PC-9 (cell line): ENCODE data around the gene SLC37A2. TPM values are rescaled to one million over a fixed set of nuclear protein-coding genes. Genes with fewer than 3 reads are reported as not detected.

Experiments used
- BruUV-seq: library from RNA; stranded (reverse); fragments of 400-500 nt; replicated peaks from 2 replicates; lab custom pipeline; 2021; lab: Mats Ljungman, UMichigan
- CTCF ChIA-PET: fragments of 300-600 bp; sonication (Branson Sonifier 250); formaldehyde crosslinking; loops from one replicate; lab custom pipeline; 2022; ENCODE audit warnings: antibody characterized with exemption; lab: Charles Lee
- POLR2A ChIA-PET: fragments of 300-600 bp; sonication (Branson Sonifier 250); formaldehyde crosslinking; loops from one replicate; lab custom pipeline; 2022; ENCODE audit warnings: antibody characterized with exemption; ENCODE audit not compliant: unreplicated experiment; lab: Charles Lee
- DNase-seq, 2 experiments: peaks; one replicate each; pipeline versions ENCODE4 v3.0.0 to v3.0.0-alpha.2; 2015 to 2022; ENCODE audit warnings: mixed read lengths in 1 of 2
- H2AFZ ChIP-seq: fragments of 200-600 bp; sonication (generic); 2 replicates; pipeline ENCODE4 v1.8.1; 2017; ENCODE audit warnings: antibody characterized with exemption
- H3F3A ChIP-seq: fragments of 200-600 bp; sonication (generic); 2 replicates; pipeline ENCODE4 v1.8.1; 2017; ENCODE audit warnings: antibody characterized with exemption, mild to moderate bottlenecking, low read depth; ENCODE audit not compliant: insufficient read depth
- H3K27ac ChIP-seq: fragments of 200-600 bp; sonication (generic); 2 replicates; pipeline ENCODE4 v1.6.1; 2016; ENCODE audit warnings: mixed run types
- H3K27me3 ChIP-seq: fragments of 200-600 bp; sonication (generic); 2 replicates; pipeline ENCODE4 v1.6.1; 2016; ENCODE audit warnings: low read depth, mixed run types; ENCODE audit not compliant: insufficient read depth
- H3K36me3 ChIP-seq: fragments of 200-600 bp; sonication (generic); 2 replicates; pipeline ENCODE4 v1.6.1; 2016; ENCODE audit warnings: low read depth, mixed run types
- H3K4me1 ChIP-seq: fragments of 200-600 bp; sonication (generic); replicated peaks from 2 replicates; pipeline ENCODE4 v1.6.1; 2016; ENCODE audit warnings: mixed run types; ENCODE audit not compliant: insufficient read depth
- H3K4me2 ChIP-seq: fragments of 200-600 bp; sonication (generic); 2 replicates; pipeline ENCODE4 v1.6.1; 2017; ENCODE audit warnings: mixed run types
- H3K4me3 ChIP-seq: fragments of 200-600 bp; sonication (generic); 2 replicates; pipeline ENCODE4 v1.6.1; 2016; ENCODE audit warnings: mixed run types
- H3K79me2 ChIP-seq: fragments of 200-600 bp; sonication (generic); 2 replicates; pipeline ENCODE4 v1.6.1; 2017; ENCODE audit warnings: low read depth, mixed run types
- H3K9me2 ChIP-seq: fragments of 200-600 bp; sonication (generic); 2 replicates; pipeline ENCODE4 v1.8.1; 2017; ENCODE audit warnings: mild to moderate bottlenecking; ENCODE audit not compliant: insufficient read depth
- H3K9me3 ChIP-seq: fragments of 200-600 bp; sonication (generic); 2 replicates; pipeline ENCODE4 v1.8.1; 2016; ENCODE audit warnings: low read depth; ENCODE audit not compliant: insufficient read depth
- H4K20me1 ChIP-seq: fragments of 200-600 bp; sonication (generic); 2 replicates; pipeline ENCODE4 v1.8.1; 2017; ENCODE audit not compliant: insufficient read depth
- EZH2 ChIP-seq: fragments of 200-600 bp; sonication (generic); IDR thresholded peaks from 2 replicates; pipeline ENCODE4 v1.8.0; 2017; ENCODE audit warnings: antibody characterized with exemption, low read depth
- intact Hi-C: fragments of 100-400 bp; cut with micrococcal nuclease; formaldehyde crosslinking; loops from one replicate; pipeline ENCODE4 v1.10.0; 2022; ENCODE audit not compliant: unreplicated experiment
- total RNA-seq: library from RNA; stranded (reverse); gene quantifications from 2 replicates; pipeline ENCODE4 v1.2.3, GENCODE V29; 2021
- TF ChIP-seq, protein P1 (sequence below): fragments of 200-600 bp; sonication (generic); conservative IDR thresholded peaks from 2 replicates; pipeline ENCODE4 v1.6.1; 2017; ENCODE audit warnings: mixed run types, antibody characterized with exemption, mild to moderate bottlenecking, moderate library complexity

SLC37A2 gene
- total RNA-seq, 1 experiment from 2014 or later, result 24.0 TPM

- no peaks in the 10 kb centered on the region for H3K9me3 ChIP-seq
- CTCF ChIA-PET, result interaction anchor here (0.6 kb wide), 1 partner anchor 406 kb away, joined by 4 read pairs; the partner anchor contains the start of gene SPA17
- TF ChIP-seq, protein P1, sequence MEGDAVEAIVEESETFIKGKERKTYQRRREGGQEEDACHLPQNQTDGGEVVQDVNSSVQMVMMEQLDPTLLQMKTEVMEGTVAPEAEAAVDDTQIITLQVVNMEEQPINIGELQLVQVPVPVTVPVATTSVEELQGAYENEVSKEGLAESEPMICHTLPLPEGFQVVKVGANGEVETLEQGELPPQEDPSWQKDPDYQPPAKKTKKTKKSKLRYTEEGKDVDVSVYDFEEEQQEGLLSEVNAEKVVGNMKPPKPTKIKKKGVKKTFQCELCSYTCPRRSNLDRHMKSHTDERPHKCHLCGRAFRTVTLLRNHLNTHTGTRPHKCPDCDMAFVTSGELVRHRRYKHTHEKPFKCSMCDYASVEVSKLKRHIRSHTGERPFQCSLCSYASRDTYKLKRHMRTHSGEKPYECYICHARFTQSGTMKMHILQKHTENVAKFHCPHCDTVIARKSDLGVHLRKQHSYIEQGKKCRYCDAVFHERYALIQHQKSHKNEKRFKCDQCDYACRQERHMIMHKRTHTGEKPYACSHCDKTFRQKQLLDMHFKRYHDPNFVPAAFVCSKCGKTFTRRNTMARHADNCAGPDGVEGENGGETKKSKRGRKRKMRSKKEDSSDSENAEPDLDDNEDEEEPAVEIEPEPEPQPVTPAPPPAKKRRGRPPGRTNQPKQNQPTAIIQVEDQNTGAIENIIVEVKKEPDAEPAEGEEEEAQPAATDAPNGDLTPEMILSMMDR, result no peak
- TF ChIP-seq EZH2, result no peak
- peak overlapping the region; percentile 80 for H3K27ac ChIP-seq
- POLR2A ChIA-PET, result interaction anchor here (0.6 kb wide), 2 partner anchors 15 to 813 kb away, joined by 3 read pairs; no protein-coding TSS in a partner anchor
- H3K4me3 ChIP-seq, result no peak overlapping the region
- no peak overlapping the region for H2AFZ ChIP-seq
- H3F3A ChIP-seq, result peaks cover 29% of the 10 kb centered on the region; the same call in 1 of the 2 replicates
- no peak for DNase-seq
- BruUV-seq, result TSS peak; percentile 5
- H4K20me1 ChIP-seq, result no peaks in the 10 kb centered on the region
- no peaks in the 10 kb centered on the region for H3K36me3 ChIP-seq
- H3K27me3 ChIP-seq, result no peaks in the 10 kb centered on the region
- no peak overlapping the region for H3K4me2 ChIP-seq
- no peaks in the 10 kb centered on the region for H3K79me2 ChIP-seq
- intact Hi-C loops, result loop anchor here (2.0 to 5.0 kb wide), 2 partner anchors 31 to 118 kb away; partner anchors contain the start of gene TMEM218
- peaks cover 82% of the 10 kb centered on the region for H3K4me1 ChIP-seq
- no peaks in the 10 kb centered on the region for H3K9me2 ChIP-seq
Measured at GRCh38 chr11:125079878-125080530, 16.9 kb downstream of the SLC37A2 start.

GRCh38 chr11:125080531-125080911 is 17.4 kb downstream of the SLC37A2 start:
- no TSS peak for BruUV-seq
- H3K4me2 ChIP-seq, result no peak overlapping the region
- H3K27ac ChIP-seq, result peak overlapping the region; percentile 80; the same call in 1 of the 2 replicates
- no peaks in the 10 kb centered on the region for H3K9me3 ChIP-seq
- H3F3A ChIP-seq, result peaks cover 29% of the 10 kb centered on the region; the same call in 1 of the 2 replicates
- H3K4me1 ChIP-seq, result peaks cover 78% of the 10 kb centered on the region
- POLR2A ChIA-PET, result no interaction called here
- no peak for DNase-seq
- H4K20me1 ChIP-seq, result no peaks in the 10 kb centered on the region
- CTCF ChIA-PET, result no interaction called here
- H3K79me2 ChIP-seq, result no peaks in the 10 kb centered on the region
- no peaks in the 10 kb centered on the region for H3K27me3 ChIP-seq
- H3K9me2 ChIP-seq, result no peaks in the 10 kb centered on the region
- H3K36me3 ChIP-seq, result no peaks in the 10 kb centered on the region
- TF ChIP-seq, protein P1, result no peak
- no peak for TF ChIP-seq EZH2
- no peak overlapping the region for H3K4me3 ChIP-seq
- intact Hi-C loops, result no loop called here
- no peak overlapping the region for H2AFZ ChIP-seq

- no peak overlapping the region for H3K4me2 ChIP-seq
- no peak overlapping the region for H3K4me3 ChIP-seq
- BruUV-seq, result no TSS peak
- POLR2A ChIA-PET, result no interaction called here
- TF ChIP-seq, protein P1, result no peak
- TF ChIP-seq EZH2, result no peak
- no peaks in the 10 kb centered on the region for H3K27me3 ChIP-seq
- H3K9me2 ChIP-seq, result no peaks in the 10 kb centered on the region
- no peaks in the 10 kb centered on the region for H3K79me2 ChIP-seq
- H3K36me3 ChIP-seq, result peaks cover 6% of the 10 kb centered on the region; the same call in 1 of the 2 replicates
- no peak overlapping the region for H2AFZ ChIP-seq
- CTCF ChIA-PET, result no interaction called here
- peaks cover 73% of the 10 kb centered on the region for H3K4me1 ChIP-seq
- H3K9me3 ChIP-seq, result no peaks in the 10 kb centered on the region
- no peak overlapping the region for H3K27ac ChIP-seq
- intact Hi-C loops, result no loop called here
- no peak for DNase-seq
- peaks cover 29% of the 10 kb centered on the region; the same call in 1 of the 2 replicates for H3F3A ChIP-seq
- no peaks in the 10 kb centered on the region for H4K20me1 ChIP-seq
Measured at GRCh38 chr11:125081098-125081798, 18.1 kb downstream of the SLC37A2 start.
